Rectal smooth muscle tissue (tissue), 1 donor: ENCODE results near the gene PDZD2.
"Not testable (repeated sequence)": the region's sequence is repeated elsewhere in the genome, so short reads cannot be mapped to it uniquely, and the experiment has no call there.

Source experiments
- H3K27ac ChIP-seq: one replicate; pipeline ENCODE4 v1.7.0; 2013; ENCODE audit warnings: low read depth, low read length, inconsistent platforms
- H3K27me3 ChIP-seq: one replicate; pipeline ENCODE4 v1.7.0; 2013; ENCODE audit warnings: low read length; ENCODE audit not compliant: control insufficient read depth, insufficient read depth
- H3K36me3 ChIP-seq: one replicate; pipeline ENCODE4 v1.7.0; 2013; ENCODE audit warnings: low read length; ENCODE audit not compliant: control insufficient read depth, insufficient read depth
- H3K4me1 ChIP-seq: one replicate; pipeline ENCODE4 v1.7.0; 2013; ENCODE audit warnings: low read length; ENCODE audit not compliant: control insufficient read depth, insufficient read depth
- H3K4me3 ChIP-seq: one replicate; pipeline ENCODE4 v1.7.0; 2013; ENCODE audit warnings: low read length
- H3K9ac ChIP-seq: one replicate; pipeline ENCODE4 v1.7.0; 2013; ENCODE audit warnings: low read length

Gene PDZD2

DNA sequence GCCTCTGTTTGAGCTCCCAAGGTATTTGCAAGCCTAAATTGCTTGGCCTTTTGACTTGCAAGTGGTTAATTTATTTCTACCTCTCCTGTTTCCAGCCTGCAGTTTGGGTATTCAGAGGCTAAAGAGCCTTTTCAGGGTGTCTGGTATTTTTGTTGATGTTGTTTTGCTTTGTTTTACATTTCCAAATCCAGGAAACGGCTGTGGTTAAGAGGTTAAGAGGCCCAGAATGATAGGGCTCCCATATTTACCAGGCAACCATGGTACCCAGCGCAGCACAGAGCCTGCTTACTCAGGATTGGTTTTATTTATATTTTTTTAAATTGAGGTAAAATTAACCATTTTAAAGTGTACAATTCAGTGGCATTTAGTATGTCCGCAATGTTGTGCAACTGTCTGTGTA lies 92.1 kb downstream of the PDZD2 start:
- H3K9ac ChIP-seq = no peak overlapping the region
- no peak overlapping the region for H3K27ac ChIP-seq
- H3K27me3 ChIP-seq = no peaks in the 10 kb centered on the region

GRCh38 chr5:31731710-31732301 lies 92.9 kb downstream of the PDZD2 start:
- Histone ChIP-seq H3K27ac (no peak overlapping the region), H3K4me3 (no peak overlapping the region), H3K9ac (no peak overlapping the region), H3K4me1 (no peaks in the 10 kb centered on the region), H3K27me3 (no peaks in the 10 kb centered on the region), H3K36me3 (no peaks in the 10 kb centered on the region)

More for the DNA sequence above, 92.1 kb downstream of the PDZD2 start:
- Histone ChIP-seq H3K4me1 (no peaks in the 10 kb centered on the region), H3K36me3 (no peaks in the 10 kb centered on the region), H3K4me3 (no peak overlapping the region)

GRCh38 chr5:31732821-31733220 lies 93.9 kb downstream of the PDZD2 start:
- H3K36me3 ChIP-seq, H3K4me1 ChIP-seq, H3K27me3 ChIP-seq, H3K4me3 ChIP-seq, H3K9ac ChIP-seq, H3K27ac ChIP-seq: not testable (repeated sequence)

DNA sequence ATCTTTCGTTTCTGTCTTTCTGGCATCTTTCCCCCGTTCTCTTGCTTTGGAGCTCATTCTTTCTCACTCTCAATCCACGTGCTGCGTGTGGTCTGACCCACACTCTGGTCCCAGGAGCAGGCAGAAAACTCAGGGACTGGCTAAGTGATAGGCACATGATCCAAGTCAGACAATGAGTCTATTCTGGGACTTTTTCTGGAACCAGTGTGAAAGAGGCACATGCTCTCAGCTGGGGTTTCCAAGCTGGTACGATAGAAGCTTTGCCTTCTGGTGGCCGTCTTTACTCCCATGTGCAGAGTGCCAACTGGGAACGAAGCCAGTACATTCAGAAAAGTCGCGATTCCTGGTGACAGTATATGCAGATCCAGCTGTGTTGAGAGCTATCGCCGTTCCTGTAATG lies 94.4 kb downstream of the PDZD2 start:
- Histone ChIP-seq H3K4me1 (no peaks in the 10 kb centered on the region), H3K4me3 (no peak overlapping the region), H3K27ac (no peak overlapping the region), H3K36me3 (no peaks in the 10 kb centered on the region), H3K27me3 (no peaks in the 10 kb centered on the region), H3K9ac (no peak overlapping the region)

GRCh38 chr5:31736127-31736526 lies 97.2 kb downstream of the PDZD2 start:
- no peak overlapping the region for H3K27ac ChIP-seq
- H3K4me1 ChIP-seq = no peaks in the 10 kb centered on the region
- H3K9ac ChIP-seq = no peak overlapping the region
- H3K36me3 ChIP-seq = no peaks in the 10 kb centered on the region
- no peak overlapping the region for H3K4me3 ChIP-seq
- no peaks in the 10 kb centered on the region for H3K27me3 ChIP-seq

GRCh38 chr5:31738199-31738598 lies 99.3 kb downstream of the PDZD2 start:
- no peaks in the 10 kb centered on the region for H3K4me1 ChIP-seq
- H3K27ac ChIP-seq = no peak overlapping the region
- no peaks in the 10 kb centered on the region for H3K27me3 ChIP-seq

GRCh38 chr5:31741496-31741895 lies 102.6 kb downstream of the PDZD2 start:
- no peak overlapping the region for H3K27ac ChIP-seq
- no peak overlapping the region for H3K9ac ChIP-seq

More at GRCh38 chr5:31738199-31738598, 99.3 kb downstream of the PDZD2 start:
- H3K9ac ChIP-seq = no peak overlapping the region
- H3K36me3 ChIP-seq = no peaks in the 10 kb centered on the region
- no peak overlapping the region for H3K4me3 ChIP-seq

DNA sequence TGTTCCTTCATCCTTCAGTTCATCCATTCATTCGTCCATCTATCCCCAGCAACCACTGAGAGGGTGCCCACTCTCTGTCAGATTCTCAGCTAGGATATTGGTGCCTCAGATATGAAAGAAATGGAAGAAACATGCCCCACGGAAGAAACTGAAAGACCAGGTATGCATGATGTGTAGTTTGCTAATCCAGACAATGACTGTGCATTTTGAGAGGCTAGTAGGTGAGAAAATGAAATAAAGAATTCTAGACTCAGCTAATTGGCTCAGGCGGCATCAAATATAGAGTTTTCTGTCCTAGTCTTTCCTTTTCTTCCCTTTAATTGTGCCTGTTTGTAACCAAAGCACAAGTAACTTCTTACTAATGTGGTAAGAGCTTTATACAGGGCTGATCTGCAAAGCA lies 104.7 kb downstream of the PDZD2 start:
- Histone ChIP-seq H3K9ac (no peak overlapping the region), H3K4me3 (no peak overlapping the region), H3K36me3 (no peaks in the 10 kb centered on the region), H3K27me3 (no peaks in the 10 kb centered on the region), H3K4me1 (no peaks in the 10 kb centered on the region), H3K27ac (no peak overlapping the region)

More at GRCh38 chr5:31741496-31741895, 102.6 kb downstream of the PDZD2 start:
- no peaks in the 10 kb centered on the region for H3K4me1 ChIP-seq
- H3K27me3 ChIP-seq = no peaks in the 10 kb centered on the region
- H3K36me3 ChIP-seq = no peaks in the 10 kb centered on the region
- no peak overlapping the region for H3K4me3 ChIP-seq

DNA sequence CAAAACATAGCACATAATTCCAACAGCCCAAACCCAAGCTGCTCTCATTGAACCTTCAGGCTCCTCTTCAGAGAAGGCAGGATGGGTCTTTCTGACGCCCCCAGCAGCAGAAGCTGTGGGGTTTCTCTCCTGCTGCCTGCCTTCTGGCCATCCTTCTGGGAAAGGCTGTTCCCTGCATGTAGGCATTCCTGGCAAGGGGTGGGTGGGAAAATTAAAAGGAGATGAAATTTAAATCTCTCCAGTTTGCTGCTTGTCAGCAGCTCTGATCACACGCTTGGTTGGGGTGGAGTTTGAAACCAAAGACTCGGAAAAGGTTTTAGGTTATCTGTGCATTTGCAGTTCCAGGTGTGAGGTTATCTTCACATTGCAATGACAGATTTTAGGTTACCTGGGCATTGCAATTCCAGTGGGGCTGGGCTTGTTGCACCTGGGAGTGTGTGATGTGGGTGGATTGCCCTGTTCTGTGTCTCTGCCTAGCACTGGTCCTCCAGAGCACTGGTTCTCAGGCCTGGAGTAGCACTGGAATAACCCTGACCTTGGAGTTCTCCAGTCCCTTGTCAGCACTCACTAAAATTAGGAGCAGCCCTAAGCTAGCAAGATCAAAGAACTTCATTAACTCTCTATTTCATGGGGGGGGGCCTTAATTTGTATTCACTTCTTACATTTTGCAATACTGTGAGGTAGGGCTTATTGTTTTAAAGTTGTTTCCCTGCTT lies 109.7 kb downstream of the PDZD2 start:
- H3K4me3 ChIP-seq = no peak overlapping the region
- no peaks in the 10 kb centered on the region for H3K27me3 ChIP-seq
- H3K27ac ChIP-seq = no peak overlapping the region
- no peaks in the 10 kb centered on the region for H3K36me3 ChIP-seq
- no peak overlapping the region for H3K9ac ChIP-seq
- no peaks in the 10 kb centered on the region for H3K4me1 ChIP-seq

- Histone ChIP-seq H3K27me3 (no peaks in the 10 kb centered on the region), H3K9ac (no peak overlapping the region), H3K4me1 (no peaks in the 10 kb centered on the region), H3K27ac (no peak overlapping the region), H3K36me3 (no peaks in the 10 kb centered on the region), H3K4me3 (no peak overlapping the region)
These were observed 111.3 kb downstream of the PDZD2 start for GRCh38 chr5:31750215-31750614.

DNA sequence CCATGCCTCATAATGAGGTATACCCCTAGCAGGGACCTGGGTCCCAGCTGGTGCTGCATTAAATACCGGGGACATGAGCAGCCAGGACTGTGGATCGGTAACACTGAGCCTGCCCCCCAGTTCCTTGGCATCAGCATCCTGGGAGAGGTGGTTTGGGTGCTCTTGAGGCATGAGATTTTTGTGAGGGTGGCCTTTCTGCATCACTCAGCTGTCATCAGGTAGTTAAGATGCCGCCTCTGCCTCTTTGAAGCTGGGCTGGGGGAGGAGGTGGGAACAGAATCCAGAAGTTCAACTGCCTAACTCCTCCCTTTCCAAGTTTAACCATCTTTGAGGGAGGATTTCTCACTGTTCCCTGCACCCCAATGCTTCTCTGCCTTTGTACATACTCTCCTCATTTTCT lies 112.7 kb downstream of the PDZD2 start:
- Histone ChIP-seq H3K36me3 (no peaks in the 10 kb centered on the region), H3K4me3 (no peak overlapping the region), H3K27ac (no peak overlapping the region), H3K4me1 (no peaks in the 10 kb centered on the region), H3K9ac (no peak overlapping the region), H3K27me3 (no peaks in the 10 kb centered on the region)

DNA sequence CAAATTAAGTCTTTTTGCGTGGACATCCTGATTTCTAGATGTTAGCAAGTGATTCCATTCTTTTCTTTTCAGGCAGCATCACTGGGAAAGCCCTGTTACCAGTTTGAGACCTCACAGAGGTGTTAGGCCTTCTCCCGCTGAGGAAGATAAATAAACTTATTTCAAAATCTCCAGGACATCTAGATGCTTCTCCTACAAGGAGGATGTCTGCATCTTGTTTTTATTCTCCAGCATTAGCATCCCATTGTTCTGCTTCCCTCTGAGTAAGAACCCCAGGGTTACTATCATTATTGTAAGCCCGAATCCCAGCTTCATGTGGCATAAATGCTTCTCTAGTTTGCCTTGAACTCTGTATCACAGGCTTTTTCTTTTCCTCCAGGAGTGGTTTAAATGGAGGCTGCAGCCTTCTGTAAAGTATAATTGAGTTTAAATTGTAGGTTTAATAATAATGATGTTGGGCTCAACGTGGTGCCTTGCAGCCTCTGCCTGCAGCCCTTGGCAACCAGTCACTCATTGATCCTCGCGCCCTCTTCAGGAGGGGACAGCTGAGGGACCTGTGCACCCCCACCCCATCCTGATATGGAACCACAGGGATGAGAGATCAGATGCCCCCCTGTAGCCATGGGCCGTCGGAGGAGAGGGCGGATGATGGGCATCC lies 114.9 kb downstream of the PDZD2 start:
- Histone ChIP-seq H3K36me3 (no peaks in the 10 kb centered on the region), H3K27me3 (no peaks in the 10 kb centered on the region), H3K9ac (no peak overlapping the region), H3K27ac (no peak overlapping the region), H3K4me3 (no peak overlapping the region), H3K4me1 (no peaks in the 10 kb centered on the region)

DNA sequence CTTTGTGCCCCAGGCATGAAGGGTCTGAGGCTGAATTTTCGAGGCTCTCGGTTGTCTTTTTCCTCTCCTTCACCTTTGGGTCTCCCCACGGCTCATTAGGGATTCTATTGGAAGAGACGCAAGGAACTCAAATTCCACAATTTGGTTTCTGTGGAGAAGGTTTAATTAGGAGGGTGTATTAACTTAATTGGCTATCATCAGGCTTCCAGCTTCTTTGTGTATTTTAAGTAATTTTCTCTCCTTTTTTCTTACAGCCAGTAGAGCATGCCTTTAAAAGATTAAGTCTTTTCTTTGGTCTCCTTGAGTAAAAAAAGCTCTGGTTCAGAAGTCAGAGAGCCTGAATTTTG lies 115.4 kb downstream of the PDZD2 start:
- H3K27me3 ChIP-seq = no peaks in the 10 kb centered on the region
- no peaks in the 10 kb centered on the region for H3K4me1 ChIP-seq
- no peak overlapping the region for H3K4me3 ChIP-seq
- H3K9ac ChIP-seq = no peak overlapping the region
- no peak overlapping the region for H3K27ac ChIP-seq
- no peaks in the 10 kb centered on the region for H3K36me3 ChIP-seq
